H7 (cell line): Measurements from ENCODE around the gene RNASE4. TPM values are rescaled to one million over a fixed set of nuclear protein-coding genes. Genes with fewer than 3 reads are reported as not detected.

ENCODE experiments used
- DNase-seq: peaks from one replicate; pipeline ENCODE4 v3.0.0; 2012
- H3K27me3 ChIP-seq: 2 replicates; pipeline ENCODE4 v1.6.0; 2011; ENCODE audit warnings: mild to moderate bottlenecking, low read length; ENCODE audit not compliant: control insufficient read depth, insufficient read depth
- H3K36me3 ChIP-seq: replicated peaks from 2 replicates; pipeline ENCODE4 v1.5.1; 2011; ENCODE audit warnings: low read length; ENCODE audit not compliant: control insufficient read depth, insufficient read depth
- H3K4me3 ChIP-seq: 2 replicates; pipeline ENCODE4 v1.5.1; 2011; ENCODE audit warnings: low read depth, mild to moderate bottlenecking, control low read depth, low read length, moderate library complexity; ENCODE audit not compliant: insufficient read depth
- total RNA-seq: library from RNA; depleted of rRNA; stranded (reverse); fragments of >200 nt; shearing (Covaris generic); gene quantifications from 2 replicates; pipeline ENCODE4 v1.2.3, GENCODE V29; 2014

RNASE4 gene
- total RNA-seq, 1 experiment from 2014 or later: 15.8 TPM

DNA sequence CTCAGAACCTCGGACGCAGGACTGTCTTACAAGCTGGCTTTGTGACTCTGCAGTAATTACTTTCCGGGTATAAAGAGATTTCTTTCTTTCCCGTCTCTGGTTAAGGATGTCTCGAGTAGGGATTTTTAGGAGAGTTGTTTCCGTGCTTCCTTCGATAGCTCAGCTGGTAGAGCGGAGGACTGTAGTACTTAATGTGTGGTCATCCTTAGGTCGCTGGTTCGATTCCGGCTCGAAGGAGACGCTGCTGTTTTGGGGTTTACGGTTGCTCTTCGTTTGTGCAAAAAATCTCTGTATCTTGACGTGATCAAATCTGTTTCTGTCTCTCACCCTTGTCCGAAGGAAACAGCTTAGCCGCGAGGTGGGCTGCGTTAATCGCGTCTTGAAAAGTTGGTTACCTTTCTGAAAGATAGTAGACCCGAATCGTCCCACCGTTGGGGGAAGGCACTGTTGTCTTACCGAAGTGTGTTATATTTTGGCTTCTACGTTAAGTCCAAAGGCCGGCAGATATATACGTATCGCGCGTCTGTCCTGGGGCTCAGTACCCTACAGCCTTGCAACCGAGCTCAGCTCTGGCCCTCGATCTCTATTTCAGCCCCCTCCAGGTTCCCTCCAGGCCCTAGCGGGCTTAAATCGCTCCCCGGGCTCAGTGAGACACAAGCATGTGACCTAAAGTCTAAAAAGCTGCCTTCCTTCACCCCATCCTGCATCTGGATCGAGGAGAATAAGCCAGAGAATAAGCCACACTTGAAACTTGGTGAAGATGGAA, 1.1 kb upstream of the RNASE4 start:
- H3K27me3 ChIP-seq: no peaks in the 10 kb centered on the region
- H3K36me3 ChIP-seq: no peaks in the 10 kb centered on the region
- H3K4me3 ChIP-seq: peak overlapping the region; percentile 97
- DNase-seq: peak; percentile 67

DNA sequence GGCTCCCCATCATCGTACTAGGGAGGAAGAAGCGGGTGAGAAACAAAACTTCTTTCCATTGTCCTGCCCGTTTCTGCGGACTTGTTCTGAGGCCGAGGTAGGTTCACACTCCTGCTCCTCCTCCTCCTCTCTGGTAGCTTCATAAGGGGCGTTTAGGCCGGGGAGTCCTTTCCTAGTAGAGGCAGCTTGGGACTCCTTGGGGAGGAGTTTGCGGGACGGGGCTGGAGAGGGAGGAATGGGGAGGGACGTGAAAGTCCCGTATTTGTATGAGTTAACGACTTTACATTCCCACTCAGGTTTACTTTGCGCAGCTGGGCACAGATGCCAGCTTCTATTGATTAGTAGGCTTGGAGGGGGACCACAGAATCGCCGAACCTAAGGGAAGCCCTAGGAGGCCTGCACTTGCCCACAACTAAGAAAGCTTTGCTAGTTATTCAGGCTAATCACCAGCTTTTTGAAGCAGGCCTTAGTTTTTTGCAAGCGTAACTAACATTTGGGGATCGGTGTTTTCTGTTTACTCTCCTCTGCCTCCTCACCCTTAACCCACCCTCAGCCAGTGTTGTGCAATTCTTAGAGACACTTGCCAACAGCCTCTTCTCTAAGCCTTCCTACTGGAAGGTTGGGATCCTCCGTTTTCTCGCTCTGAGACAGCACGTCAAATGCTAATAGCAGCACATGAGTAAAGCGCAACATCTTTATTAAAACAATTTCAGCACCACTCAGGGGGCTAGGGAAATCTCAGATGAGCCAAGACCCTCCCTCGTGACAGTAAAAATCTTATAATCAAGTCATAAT, 499 bp downstream of the RNASE4 start:
- peak overlapping the region; percentile 97 for H3K4me3 ChIP-seq
- peak; percentile 64 for DNase-seq
- no peaks in the 10 kb centered on the region for H3K36me3 ChIP-seq
- H3K27me3 ChIP-seq: no peaks in the 10 kb centered on the region

GRCh38 chr14:20686386-20687143, 2.2 kb downstream of the RNASE4 start:
- Histone ChIP-seq H3K27me3 (no peaks in the 10 kb centered on the region), H3K36me3 (no peaks in the 10 kb centered on the region), H3K4me3 (no peak overlapping the region)
- DNase-seq: no peak

DNA sequence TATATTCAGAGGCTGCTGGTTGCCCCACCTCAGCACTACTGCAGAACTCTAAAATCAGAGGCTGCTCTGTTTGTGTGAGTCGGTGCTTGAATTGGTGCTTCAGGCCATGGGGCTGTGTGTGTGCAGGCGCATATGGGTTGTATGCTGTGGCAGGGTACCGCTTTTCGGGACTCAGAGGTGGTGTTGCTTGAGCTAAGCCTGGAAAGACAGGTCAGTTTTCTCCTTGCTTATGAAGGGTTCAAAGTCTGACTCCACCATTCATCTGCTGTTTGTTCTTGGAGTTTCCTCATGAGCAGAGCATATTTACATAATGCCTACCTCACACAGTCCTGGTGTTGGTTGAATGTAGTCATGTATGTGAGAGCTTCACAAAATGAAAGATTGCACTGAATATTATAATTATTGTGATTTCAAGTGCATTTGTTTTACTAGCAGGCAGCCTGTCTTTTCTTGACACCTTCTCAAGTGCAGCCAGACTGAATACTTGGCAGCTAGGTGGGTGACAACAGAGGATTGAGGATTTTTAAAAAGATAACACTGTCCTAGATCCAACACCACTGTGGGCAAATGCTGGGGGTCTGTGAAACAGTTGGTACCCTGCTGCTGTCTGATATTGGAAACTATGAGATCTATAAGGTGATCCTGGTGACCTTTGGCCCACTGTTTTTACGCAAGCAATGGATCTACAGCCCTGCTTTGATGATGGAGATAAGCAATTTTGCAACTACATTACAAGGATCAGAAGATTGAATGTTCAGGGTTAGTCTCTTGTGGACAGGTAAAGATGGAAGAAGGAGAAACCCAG, 3.2 kb downstream of the RNASE4 start:
- no peaks in the 10 kb centered on the region for H3K27me3 ChIP-seq
- DNase-seq: no peak
- no peak overlapping the region for H3K4me3 ChIP-seq
- no peaks in the 10 kb centered on the region for H3K36me3 ChIP-seq

DNA sequence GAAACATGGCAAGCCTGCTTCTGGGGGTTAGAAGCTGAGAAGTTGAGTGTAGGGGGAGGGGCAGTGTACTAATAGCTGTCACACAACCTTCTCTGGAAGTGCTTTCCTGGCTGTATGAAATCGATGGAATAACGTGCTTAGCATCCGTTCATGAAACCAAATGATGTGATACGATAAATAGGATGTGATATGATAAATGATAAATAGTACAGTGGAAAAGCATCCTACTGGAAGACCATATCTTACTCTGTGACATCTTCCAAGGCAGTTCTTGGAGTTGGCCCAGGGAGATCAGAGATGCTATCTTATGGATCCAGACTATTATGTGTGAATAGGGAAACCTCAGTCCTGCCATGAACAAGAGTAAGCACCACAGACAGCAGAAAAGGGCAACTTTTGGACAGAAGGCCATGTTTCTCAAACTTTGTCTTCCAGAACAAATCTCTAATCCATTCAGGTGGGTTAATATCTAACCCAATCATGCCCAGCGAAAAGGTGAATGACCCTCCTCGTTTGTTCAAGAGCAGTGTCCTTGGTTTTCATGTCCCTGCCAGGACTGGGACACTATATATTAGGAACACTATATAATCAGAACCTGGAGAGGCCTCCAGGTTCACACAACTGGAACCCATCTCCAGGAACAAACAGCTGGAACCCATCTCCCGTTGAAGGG, 3.9 kb downstream of the RNASE4 start, which contains the start of gene ANG:
Gene ANG, plus strand, starts transcription at position 598 of the 673 bp plus-strand sequence. CDS start 4,801 bp downstream, outside the sequence.
- no peaks in the 10 kb centered on the region for H3K36me3 ChIP-seq
- DNase-seq: no peak
- H3K27me3 ChIP-seq: no peaks in the 10 kb centered on the region
- no peak within 1 kb of the TSS for H3K4me3 ChIP-seq

GRCh38 chr14:20690848-20691640, 6.7 kb downstream of the RNASE4 start:
- peak; percentile 83 for DNase-seq
- no peak overlapping the region for H3K4me3 ChIP-seq

DNA sequence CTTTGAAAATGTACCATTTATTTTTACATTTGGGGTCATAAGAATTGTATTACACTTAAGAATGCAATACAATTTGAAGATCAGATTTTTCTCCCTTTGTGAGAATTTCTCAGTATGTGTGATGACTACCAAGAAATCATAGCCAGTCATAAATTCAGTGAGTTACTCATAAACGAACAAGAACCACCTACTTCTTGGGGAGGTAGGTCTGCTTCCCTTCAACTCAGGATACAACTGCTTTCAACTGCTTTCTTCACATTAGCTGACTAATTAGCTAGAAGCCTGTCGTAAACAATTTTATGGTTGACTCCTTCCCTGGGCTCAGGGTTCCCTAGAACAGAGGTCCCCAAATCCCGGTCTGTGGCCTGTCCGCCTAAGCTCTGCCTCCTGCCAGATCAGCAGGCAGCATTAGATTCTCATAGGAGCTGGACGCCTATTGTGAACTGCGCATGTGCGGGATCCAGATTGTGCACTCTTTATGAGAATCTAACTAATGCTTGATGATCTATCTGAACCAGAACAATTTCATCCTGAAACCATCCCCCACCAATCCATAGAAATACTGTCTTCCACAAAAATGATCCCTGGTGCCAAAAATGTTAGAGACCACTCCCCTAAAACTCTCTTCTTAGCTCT, 7.9 kb downstream of the RNASE4 start:
- DNase-seq: no peak
- Histone ChIP-seq H3K36me3 (no peaks in the 10 kb centered on the region), H3K4me3 (no peak overlapping the region), H3K27me3 (no peaks in the 10 kb centered on the region)

More at GRCh38 chr14:20690848-20691640, 6.7 kb downstream of the RNASE4 start:
- Histone ChIP-seq H3K36me3 (no peaks in the 10 kb centered on the region), H3K27me3 (no peaks in the 10 kb centered on the region)

DNA sequence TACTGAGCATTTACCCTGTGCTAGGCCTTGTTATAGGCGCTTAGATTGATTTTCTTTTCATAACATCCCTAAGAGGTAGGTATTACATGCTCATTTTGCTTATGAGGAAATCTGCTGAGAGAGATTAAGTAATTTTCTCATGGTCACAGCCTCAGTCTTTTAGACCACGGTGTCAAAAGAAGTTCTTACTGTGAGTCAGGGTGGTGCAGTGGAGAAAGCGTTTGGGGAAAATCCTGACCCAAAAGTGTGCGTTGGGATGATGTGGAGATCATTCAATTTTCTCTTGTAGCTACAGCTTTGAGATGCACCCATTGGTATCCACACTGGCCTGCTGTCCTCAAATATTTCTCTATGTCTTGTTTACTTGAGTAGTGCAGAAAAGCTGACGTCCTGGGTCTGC, 12.4 kb downstream of the RNASE4 start:
- Histone ChIP-seq H3K4me3 (no peak overlapping the region), H3K27me3 (no peaks in the 10 kb centered on the region), H3K36me3 (0 out of 2 replicates have a peak, but pooled peaks cover 1% of the 10 kb centered on the region)
- DNase-seq: no peak

- peak; percentile 78 for DNase-seq
- no peak overlapping the region for H3K4me3 ChIP-seq
- 0 out of 2 replicates have a peak, but pooled peaks cover 1% of the 10 kb centered on the region for H3K36me3 ChIP-seq
- no peaks in the 10 kb centered on the region for H3K27me3 ChIP-seq
Observed at GRCh38 chr14:20697273-20698017, 13.1 kb downstream of the RNASE4 start.

- Histone ChIP-seq H3K36me3 (0 out of 2 replicates have a peak, but pooled peaks cover 1% of the 10 kb centered on the region), H3K4me3 (no peak overlapping the region), H3K27me3 (no peaks in the 10 kb centered on the region)
- no peak for DNase-seq
Observed at GRCh38 chr14:20698018-20698329, 13.6 kb downstream of the RNASE4 start.

DNA sequence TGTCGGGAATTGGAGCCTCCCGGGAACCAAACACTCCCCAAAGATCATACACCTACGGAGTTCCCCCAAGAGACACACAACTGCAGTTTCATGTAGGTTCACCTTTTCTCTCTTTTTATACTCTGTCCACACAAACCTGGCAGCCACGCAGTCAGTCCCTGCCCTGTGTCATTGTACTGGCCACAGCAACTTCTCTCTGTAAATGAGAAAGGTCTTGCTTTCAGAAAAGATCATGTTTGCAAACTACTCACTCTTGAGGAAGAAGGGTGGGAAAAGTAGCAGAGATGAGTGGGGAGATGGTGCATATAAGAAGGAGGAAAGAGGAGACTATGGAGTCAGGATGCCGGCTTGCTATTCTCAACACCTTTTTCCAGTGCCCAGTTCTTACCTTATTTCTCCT, 14.6 kb downstream of the RNASE4 start:
- DNase-seq: no peak
- Histone ChIP-seq H3K36me3 (0 out of 2 replicates have a peak, but pooled peaks cover 1% of the 10 kb centered on the region), H3K27me3 (no peaks in the 10 kb centered on the region), H3K4me3 (no peak overlapping the region)

DNA sequence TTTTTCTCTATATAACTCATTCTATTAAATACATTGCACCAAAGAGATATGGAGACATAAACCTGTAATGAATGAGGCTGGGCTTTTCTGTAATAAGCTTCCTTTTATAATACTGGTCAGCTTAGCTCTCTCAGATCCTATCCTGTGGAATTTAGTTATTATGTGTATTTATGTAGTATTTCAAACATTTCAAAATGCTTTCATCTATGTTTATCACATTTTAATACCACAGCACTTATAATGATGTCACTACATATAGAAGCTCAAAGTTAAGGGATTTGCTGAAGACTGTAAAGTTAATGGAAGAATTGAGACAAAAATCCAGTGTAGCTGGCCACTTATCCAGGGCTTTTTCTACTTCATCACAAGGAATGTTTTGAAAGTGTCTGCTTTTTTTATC, 15.6 kb downstream of the RNASE4 start:
- DNase-seq: no peak
- H3K27me3 ChIP-seq: no peaks in the 10 kb centered on the region
- no peak overlapping the region for H3K4me3 ChIP-seq
- 0 out of 2 replicates have a peak, but pooled peaks cover 1% of the 10 kb centered on the region for H3K36me3 ChIP-seq
